ENCODE results near the gene SREBF1. TPM values are rescaled to one million over a fixed set of nuclear protein-coding genes. Genes with fewer than 3 reads are reported as not detected.

The SREBF1 gene
- polyA plus RNA-seq, 4 donors = 43.9 to 58.1 (median 50.8) TPM

- no peak for DNase-seq (ENCODE audit: low read depth in 4 of 4, low spot score in 2 of 4)
Measured at GRCh38 chr17:17826942-17827785, 9.6 kb downstream of the SREBF1 start.

DNA sequence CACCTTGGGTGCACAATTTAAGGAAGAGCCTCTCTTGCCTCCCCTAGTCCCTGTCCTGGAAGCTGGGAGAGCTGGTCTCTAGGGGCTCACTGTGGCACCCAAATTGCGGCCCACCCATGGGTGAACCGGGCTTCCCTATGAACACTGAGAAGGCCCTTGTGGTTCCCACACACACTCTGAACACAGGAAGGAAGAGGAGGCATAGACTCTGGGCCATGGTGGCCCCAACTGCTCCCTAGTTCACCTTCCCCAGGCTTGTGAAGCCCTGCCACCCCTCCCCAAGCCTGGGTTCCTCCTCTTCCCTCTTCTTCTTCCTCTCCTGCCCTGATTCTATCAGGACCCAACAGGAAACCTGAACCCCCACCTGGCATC lies 10.5 kb downstream of the SREBF1 start:
- DNase-seq (ENCODE audit: low read depth in 4 of 4, low spot score in 2 of 4) = no peak

- DNase-seq (ENCODE audit: low read depth in 4 of 4, low spot score in 2 of 4) = no peak
Measured at GRCh38 chr17:17824783-17825614, 11.8 kb downstream of the SREBF1 start.

- DNase-seq (ENCODE audit: low read depth in 4 of 4, low spot score in 2 of 4) = no peak
Measured at GRCh38 chr17:17824119-17824782, 12.5 kb downstream of the SREBF1 start.

DNA sequence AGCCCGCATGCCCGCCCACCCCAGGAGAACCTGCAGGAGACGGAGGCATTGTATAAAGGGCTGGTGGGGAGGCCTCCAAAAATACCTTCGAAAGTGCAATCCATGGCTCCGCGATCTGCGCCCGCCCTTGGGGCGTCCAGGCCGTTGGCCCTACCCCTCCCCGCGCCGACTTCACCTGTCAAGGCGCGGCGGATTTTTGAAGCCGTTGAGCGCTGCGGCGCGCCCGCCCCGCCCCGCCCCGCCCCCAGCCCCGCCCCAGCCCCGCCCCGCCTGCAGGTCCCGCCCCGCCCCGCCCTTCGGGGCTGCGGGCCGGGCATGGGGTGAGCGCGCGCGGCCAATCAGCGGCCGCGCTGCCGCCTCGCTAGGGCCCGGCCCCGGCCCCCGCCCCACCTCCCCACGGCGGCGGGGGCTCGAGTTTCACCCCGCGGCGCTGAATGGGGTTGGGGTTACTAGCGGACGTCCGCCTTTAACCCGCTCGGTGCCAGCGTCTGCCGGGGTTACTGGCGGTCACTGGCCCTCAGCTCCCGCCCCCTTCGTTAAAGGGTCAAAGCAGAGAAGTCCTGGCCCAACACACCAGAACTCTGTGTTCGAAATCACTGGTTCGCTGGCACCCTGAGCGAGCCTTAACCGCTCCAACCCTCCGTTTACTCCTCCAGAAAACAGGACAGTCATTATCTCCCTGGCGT lies 13.2 kb downstream of the SREBF1 start:
- DNase-seq (ENCODE audit: low read depth in 4 of 4, low spot score in 2 of 4) = peak in 1 of 4 donors; percentile 80

- DNase-seq (ENCODE audit: low read depth in 4 of 4, low spot score in 2 of 4) = no peak
Measured at GRCh38 chr17:17822616-17823015, 14.2 kb downstream of the SREBF1 start.

DNA sequence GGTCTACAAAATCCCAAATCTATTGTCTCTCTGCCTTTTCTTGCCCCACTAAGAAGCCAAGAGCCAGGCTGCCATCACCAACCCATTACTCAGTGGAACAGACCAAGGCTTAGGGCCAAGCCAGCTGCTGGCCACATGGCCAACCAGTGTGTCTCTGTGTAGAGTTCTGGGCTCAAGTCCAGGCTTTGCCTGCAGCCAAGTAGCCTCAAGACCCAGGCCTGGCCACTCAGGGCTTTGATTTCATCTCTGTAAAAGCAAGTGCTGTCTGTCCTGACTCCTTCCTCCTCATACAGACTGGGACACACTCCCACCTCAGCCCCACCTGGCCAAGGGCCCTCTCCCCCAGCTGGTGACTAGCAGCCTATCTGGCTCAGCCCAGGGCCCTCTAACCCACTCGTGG lies 14.6 kb downstream of the SREBF1 start:
- no peak for DNase-seq (ENCODE audit: low read depth in 4 of 4, low spot score in 2 of 4)

GRCh38 chr17:17820463-17821158 lies 16.2 kb downstream of the SREBF1 start:
- no peak for DNase-seq (ENCODE audit: low read depth in 4 of 4, low spot score in 2 of 4)

GRCh38 chr17:17820046-17820445 lies 16.7 kb downstream of the SREBF1 start:
- no peak for DNase-seq (ENCODE audit: low read depth in 4 of 4, low spot score in 2 of 4)

GRCh38 chr17:17819561-17819995 lies 17.2 kb downstream of the SREBF1 start:
- no peak for DNase-seq (ENCODE audit: low read depth in 4 of 4, low spot score in 2 of 4)

GRCh38 chr17:17819111-17819510 lies 17.7 kb downstream of the SREBF1 start:
- DNase-seq (ENCODE audit: low read depth in 4 of 4, low spot score in 2 of 4) = no peak

DNA sequence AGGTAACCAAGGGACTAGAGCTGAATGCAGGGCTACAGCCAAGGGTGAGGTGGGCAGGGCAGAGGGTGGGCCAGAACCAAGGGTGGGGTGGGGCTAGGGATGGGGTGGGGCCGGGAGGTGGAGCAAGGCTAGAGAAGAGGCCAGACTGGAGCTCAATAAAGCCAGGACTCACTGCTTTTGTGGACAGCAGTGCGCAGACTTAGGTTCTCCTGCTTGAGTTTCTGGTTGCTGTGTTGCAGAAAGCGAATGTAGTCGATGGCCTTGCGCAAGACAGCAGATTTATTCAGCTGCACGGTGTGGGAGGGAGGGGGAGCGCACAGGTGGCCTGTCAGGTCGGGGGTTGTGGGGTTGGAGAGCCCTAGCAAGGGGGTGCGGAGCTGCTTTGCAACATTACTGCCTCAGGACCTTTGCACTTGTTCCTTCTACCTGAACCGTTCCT lies 18.7 kb downstream of the SREBF1 start:
- no peak for DNase-seq (ENCODE audit: low read depth in 4 of 4, low spot score in 2 of 4)

DNA sequence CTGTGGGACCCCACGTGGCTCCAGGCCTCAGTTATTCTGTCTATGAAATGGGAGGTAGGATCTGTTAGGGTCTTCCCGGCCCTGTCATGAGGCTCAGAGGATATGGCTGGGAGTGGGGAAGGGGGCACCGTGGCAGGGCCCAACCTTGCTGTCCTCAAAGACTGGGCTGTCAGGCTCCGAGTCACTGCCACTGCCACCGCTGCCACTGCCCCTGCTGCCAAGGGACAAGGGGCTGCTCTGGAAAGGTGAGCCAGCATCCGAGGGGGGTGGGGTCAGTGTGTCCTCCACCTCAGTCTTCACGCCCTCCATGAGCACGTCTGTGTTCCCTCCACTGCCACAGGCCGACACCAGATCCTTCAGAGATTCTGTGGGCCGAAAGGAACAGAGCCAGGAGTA lies 19.2 kb downstream of the SREBF1 start:
- DNase-seq (ENCODE audit: low read depth in 4 of 4, low spot score in 2 of 4) = no peak

DNA sequence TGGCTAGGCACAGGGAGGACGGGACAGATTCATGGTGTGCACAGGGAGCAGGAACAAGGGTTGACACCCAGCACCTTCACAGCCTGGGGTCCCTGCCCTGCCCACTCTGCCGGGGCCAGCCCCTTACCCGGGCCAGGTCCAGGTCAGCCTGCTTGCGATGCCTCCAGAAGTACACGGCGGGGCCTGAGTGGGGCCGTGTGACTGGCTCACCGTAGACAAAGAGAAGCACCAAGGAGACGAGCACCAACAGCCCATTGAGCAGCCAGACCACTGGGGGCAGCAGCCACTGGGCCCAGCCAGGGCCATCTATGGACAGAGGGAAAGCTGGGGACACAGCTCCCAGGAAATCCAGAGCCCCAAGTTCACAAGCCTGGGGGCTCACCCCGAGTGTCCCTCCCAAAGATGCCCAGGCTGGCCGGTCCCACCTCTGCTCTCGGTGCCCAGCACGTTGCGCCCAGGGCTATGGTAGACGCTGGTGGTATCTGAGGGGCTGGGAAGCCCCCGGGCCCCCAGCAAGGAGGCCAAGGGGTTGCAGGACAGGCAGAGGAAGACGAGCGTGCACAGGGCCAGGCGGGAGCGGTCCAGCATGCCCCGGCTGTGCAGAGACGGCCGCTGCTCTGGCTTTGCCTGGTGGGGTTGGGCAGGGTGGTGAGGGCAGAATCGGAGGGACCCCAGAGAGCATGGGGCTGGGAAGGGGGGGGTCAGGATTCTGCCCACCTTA lies 19.8 kb downstream of the SREBF1 start:
- DNase-seq (ENCODE audit: low read depth in 4 of 4, low spot score in 2 of 4) = no peak

- no peak for DNase-seq (ENCODE audit: low read depth in 4 of 4, low spot score in 2 of 4)
Measured at GRCh38 chr17:17816240-17816814, 20.5 kb downstream of the SREBF1 start.

DNA sequence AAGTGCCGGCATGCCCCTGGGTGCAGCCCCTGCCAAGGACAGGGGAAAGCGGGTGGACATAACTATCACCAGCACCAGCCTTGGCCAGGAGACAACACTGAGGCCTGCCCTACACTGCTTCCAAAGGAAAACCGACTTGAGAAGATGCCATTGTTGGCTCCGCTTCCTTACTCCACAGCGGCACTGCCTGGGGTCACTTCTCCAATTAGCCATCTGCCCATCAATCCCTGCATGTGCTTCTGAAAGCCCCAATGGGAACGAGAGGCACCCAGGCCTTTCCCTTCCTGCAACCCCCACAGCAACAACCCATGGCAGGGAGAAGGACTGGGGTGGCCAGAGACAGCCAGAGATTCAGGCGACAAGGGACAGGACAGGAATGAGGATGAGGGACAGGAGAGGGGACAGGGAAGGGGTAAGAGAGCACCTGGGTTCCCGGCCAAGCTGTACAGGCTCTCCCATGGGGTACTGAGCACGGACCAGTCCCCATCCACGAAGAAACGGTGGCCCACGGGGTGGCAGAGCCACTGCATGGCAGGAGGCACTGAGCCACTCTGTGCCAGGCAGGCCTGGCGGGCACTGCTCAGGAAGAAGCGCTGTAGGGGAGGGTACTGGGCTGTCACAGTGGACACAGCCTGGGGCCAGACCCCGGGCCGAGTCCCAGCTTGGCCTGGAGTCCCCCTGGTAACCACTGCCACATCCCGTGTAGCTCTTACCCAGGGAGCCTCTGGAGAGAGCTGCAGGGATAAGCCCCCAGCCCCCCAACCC lies 21.2 kb downstream of the SREBF1 start:
- no peak for DNase-seq (ENCODE audit: low read depth in 4 of 4, low spot score in 2 of 4)

GRCh38 chr17:17815062-17815406 lies 21.8 kb downstream of the SREBF1 start:
- no peak for DNase-seq (ENCODE audit: low read depth in 4 of 4, low spot score in 2 of 4)
